IMR-90 (cell line): Measurements from ENCODE around the gene POLR1C. TPM values are rescaled to one million over a fixed set of nuclear protein-coding genes. Genes with fewer than 3 reads are reported as not detected.

Source experiments
- ATAC-seq: fragments of 200-7000 bp; cut with Tn5 transposase; 2 replicates; pipeline ENCODE4 v1.9.1; 2020; ENCODE audit warnings: low read depth, mild to moderate bottlenecking, moderate library complexity
- BruUV-seq: library from RNA; stranded (reverse); fragments of 400-500 nt; replicated peaks from 2 replicates; lab custom pipeline; 2021; lab: Mats Ljungman, UMichigan
- CTCF ChIA-PET: fragments of 300-600 bp; formaldehyde crosslinking; extraction: SDS; loops from one replicate; lab custom pipeline; 2021; ENCODE audit warnings: antibody characterized with exemption; lab: Yijun Ruan, JAX
- POLR2A ChIA-PET: fragments of 300-600 bp; sonication (Branson Sonifier 250); formaldehyde crosslinking; loops from one replicate; lab custom pipeline; 2022; ENCODE audit warnings: antibody characterized with exemption; ENCODE audit not compliant: unreplicated experiment; lab: Charles Lee
- DNase-seq: peaks from one replicate; pipeline ENCODE4 v3.0.0; 2013
- H2AFZ ChIP-seq: replicated peaks from 2 replicates; pipeline ENCODE3; 2013; ENCODE audit warnings: low read length, mild to moderate bottlenecking; ENCODE audit not compliant: poor library complexity
- H2AK5ac ChIP-seq: 2 replicates; pipeline ENCODE4 v1.6.1; 2013; ENCODE audit warnings: low read depth, low read length, inconsistent platforms
- H2AK9ac ChIP-seq: replicated peaks from 2 replicates; pipeline ENCODE3; 2013; ENCODE audit warnings: mild to moderate bottlenecking, low read depth, low read length, moderate library complexity; ENCODE audit not compliant: poor library complexity
- H2BK120ac ChIP-seq: 2 replicates; pipeline ENCODE4 v1.6.1; 2013; ENCODE audit warnings: low read depth, low read length, inconsistent platforms
- H2BK15ac ChIP-seq: 3 replicates; pipeline ENCODE4 v1.6.1; 2013; ENCODE audit warnings: low read depth, low read length, inconsistent platforms
- H2BK20ac ChIP-seq: 2 replicates; pipeline ENCODE4 v1.6.1; 2013; ENCODE audit warnings: low read depth, mild to moderate bottlenecking, inconsistent platforms, low read length, moderate library complexity
- H2BK5ac ChIP-seq: 2 replicates; pipeline ENCODE4 v1.6.1; 2013; ENCODE audit warnings: mild to moderate bottlenecking, low read depth, low read length, inconsistent platforms; ENCODE audit not compliant: poor library complexity, severe bottlenecking
- H3K14ac ChIP-seq: replicated peaks from 2 replicates; pipeline ENCODE4 v1.6.1; 2013; ENCODE audit warnings: low read depth, low read length, inconsistent platforms
- H3K18ac ChIP-seq: 2 replicates; pipeline ENCODE4 v1.6.1; 2013; ENCODE audit warnings: low read depth, low read length, control low read depth
- H3K23ac ChIP-seq: 2 replicates; pipeline ENCODE4 v1.6.1; 2013; ENCODE audit warnings: low read depth, low read length, inconsistent platforms
- H3K27ac ChIP-seq: 2 replicates; pipeline ENCODE4 v1.5.1; 2013; ENCODE audit warnings: mild to moderate bottlenecking, control low read depth, low read length; ENCODE audit not compliant: insufficient read depth
- H3K27me3 ChIP-seq: 2 replicates; pipeline ENCODE4 v1.6.1; 2013; ENCODE audit warnings: low read length; ENCODE audit not compliant: control insufficient read depth, insufficient read depth
- H3K36me3 ChIP-seq: 2 replicates; pipeline ENCODE4 v1.6.1; 2013; ENCODE audit warnings: low read length, mixed read lengths; ENCODE audit not compliant: control insufficient read depth, insufficient read depth
- H3K4ac ChIP-seq: 2 replicates; pipeline ENCODE4 v1.6.1; 2013; ENCODE audit warnings: low read depth, low read length, inconsistent platforms
- H3K4me1 ChIP-seq: 2 replicates; pipeline ENCODE4 v1.6.1; 2013; ENCODE audit warnings: low read length, mixed read lengths; ENCODE audit not compliant: control insufficient read depth, insufficient read depth
- H3K4me2 ChIP-seq: 2 replicates; pipeline ENCODE4 v1.6.1; 2013; ENCODE audit warnings: low read depth, mild to moderate bottlenecking, control low read depth, low read length, moderate library complexity
- H3K4me3 ChIP-seq: 2 replicates; pipeline ENCODE4 v1.5.1; 2013; ENCODE audit warnings: low read depth, mild to moderate bottlenecking, control low read depth, low read length, moderate library complexity; ENCODE audit not compliant: insufficient read depth
- H3K56ac ChIP-seq: 2 replicates; pipeline ENCODE4 v1.6.1; 2013; ENCODE audit warnings: low read length, inconsistent platforms; ENCODE audit not compliant: insufficient read depth; ENCODE audit errors: extremely low read depth
- H3K79me1 ChIP-seq, 2 experiments: 2 replicates each; pipeline ENCODE4 v1.6.1; 2013; ENCODE audit warnings: low read length in 2 of 2, inconsistent platforms in 1 of 2, low read depth in 1 of 2
- H3K9ac ChIP-seq: 2 replicates; pipeline ENCODE4 v1.6.1; 2013; ENCODE audit warnings: low read depth, low read length, control low read depth
- H3K9me1 ChIP-seq: 2 replicates; pipeline ENCODE4 v1.6.1; 2013; ENCODE audit warnings: low read length, inconsistent platforms; ENCODE audit not compliant: insufficient read depth
- H3K9me3 ChIP-seq: 2 replicates; pipeline ENCODE4 v1.6.1; 2013; ENCODE audit warnings: low read length; ENCODE audit not compliant: control insufficient read depth, insufficient read depth
- H4K20me1 ChIP-seq: 2 replicates; pipeline ENCODE4 v1.6.1; 2013; ENCODE audit warnings: low read length, inconsistent platforms; ENCODE audit not compliant: insufficient read depth
- H4K5ac ChIP-seq: 2 replicates; pipeline ENCODE4 v1.6.1; 2013; ENCODE audit warnings: mild to moderate bottlenecking, low read depth, low read length, control low read depth
- H4K8ac ChIP-seq, 2 experiments: 2 replicates each; pipeline ENCODE4 v1.6.1; 2013; ENCODE audit warnings: low read depth in 2 of 2, low read length in 2 of 2, control low read depth in 1 of 2, inconsistent platforms in 1 of 2
- H4K91ac ChIP-seq: 2 replicates; pipeline ENCODE4 v1.6.1; 2013; ENCODE audit warnings: low read depth, low read length, inconsistent platforms; ENCODE audit not compliant: insufficient read depth
- BHLHE40 ChIP-seq: fragments of 150-350 bp; IDR thresholded peaks from 2 replicates; pipeline ENCODE4 v1.6.1; 2016; ENCODE audit warnings: mild to moderate bottlenecking, low read depth, low read length
- CEBPB ChIP-seq: IDR thresholded peaks from 2 replicates; pipeline ENCODE4 v1.6.1; 2012; ENCODE audit warnings: low read depth, low read length, improper control_type of control experiment
- CHD1 ChIP-seq: IDR thresholded peaks from 2 replicates; pipeline ENCODE4 v1.6.1; 2012; ENCODE audit warnings: low read depth, low read length, improper control_type of control experiment
- FOS ChIP-seq: fragments of 150-350 bp; IDR thresholded peaks from 2 replicates; pipeline ENCODE4 v1.6.1; 2016; ENCODE audit warnings: low read depth, low read length
- MAFK ChIP-seq: IDR thresholded peaks from 2 replicates; pipeline ENCODE4 v1.6.1; 2012; ENCODE audit warnings: low read depth, low read length, improper control_type of control experiment
- MAZ ChIP-seq: IDR thresholded peaks from 2 replicates; pipeline ENCODE4 v1.6.1; 2012; ENCODE audit warnings: low read depth, mild to moderate bottlenecking, low read length, improper control_type of control experiment, moderate library complexity, borderline replicate concordance
- MXI1 ChIP-seq: IDR thresholded peaks from 2 replicates; pipeline ENCODE4 v1.6.1; 2012; ENCODE audit warnings: low read depth, mild to moderate bottlenecking, low read length, moderate library complexity, borderline replicate concordance
- NFE2L2 ChIP-seq: fragments of 150-350 bp; IDR thresholded peaks from 2 replicates; pipeline ENCODE4 v1.6.1; 2016; ENCODE audit warnings: low read depth, mild to moderate bottlenecking, low read length
- POLR2A ChIP-seq: IDR thresholded peaks from 2 replicates; pipeline ENCODE4 v1.6.1; 2012; ENCODE audit warnings: mild to moderate bottlenecking, low read depth, low read length
- RAD21 ChIP-seq: IDR thresholded peaks from 2 replicates; pipeline ENCODE4 v1.6.1; 2012; ENCODE audit warnings: low read length, improper control_type of control experiment
- RCOR1 ChIP-seq: IDR thresholded peaks from 2 replicates; pipeline ENCODE4 v1.6.1; 2012; ENCODE audit warnings: mild to moderate bottlenecking, low read length, improper control_type of control experiment; ENCODE audit not compliant: insufficient replicate concordance
- RFX5 ChIP-seq: IDR thresholded peaks from 2 replicates; pipeline ENCODE4 v1.8.0; 2012; ENCODE audit warnings: low read depth, mild to moderate bottlenecking, low read length, moderate library complexity
- SMC3 ChIP-seq: fragments of 150-350 bp; IDR thresholded peaks from 2 replicates; pipeline ENCODE4 v1.6.1; 2016; ENCODE audit warnings: low read depth, mild to moderate bottlenecking, antibody characterized with exemption, low read length, moderate library complexity
- USF2 ChIP-seq: fragments of 150-350 bp; IDR thresholded peaks from 2 replicates; pipeline ENCODE4 v1.6.1; 2017; ENCODE audit warnings: mild to moderate bottlenecking, antibody characterized with exemption, low read length, low read depth
- WGBS, 2 experiments: methylation state at CpG; one replicate each; pipeline versions ENCODE4 v1.1.5 to v1.1.7; 2013; ENCODE audit warnings: missing lambda C conversion rate in 2 of 2; ENCODE audit not compliant: insufficient read length in 1 of 2; ENCODE audit errors: extremely low coverage in 2 of 2; 5-methylcytosine and 5-hydroxymethylcytosine counted together
- dilution Hi-C: fragments of 300-500 bp; cut with HindIII; formaldehyde crosslinking; loops from one replicate; pipeline ENCODE4 v1.14.3; 2018; ENCODE audit warnings: low sequenced_read_pairs; ENCODE audit not compliant: unreplicated experiment
- in situ Hi-C: fragments of 300-500 bp; cut with MboI; formaldehyde crosslinking; loops from 3 replicates; pipeline ENCODE4 v1.14.3; 2019; ENCODE audit warnings: low sequenced_read_pairs, inconsistent platforms, mixed read lengths
- intact Hi-C: fragments of 100-400 bp; cut with micrococcal nuclease; formaldehyde crosslinking; loops from 2 replicates; pipeline ENCODE4 v1.10.0; 2022
- polyA plus RNA-seq, 3 experiments: library from polyadenylated mRNA; depleted of rRNA; stranded (reverse); fragments of >200 nt; gene quantifications; 2 replicates each; pipeline ENCODE4 v1.2.3, GENCODE V29; 2012; ENCODE audit warnings: low replicate concordance in 1 of 3
- total RNA-seq: library from RNA; depleted of rRNA; stranded (reverse); fragments of >200 nt; gene quantifications from 2 replicates; pipeline ENCODE4 v1.2.3, GENCODE V29; 2012
- TF ChIP-seq, protein P1 (sequence below): fragments of 150-350 bp; IDR thresholded peaks from 2 replicates; pipeline ENCODE4 v1.6.1; 2016; ENCODE audit warnings: low read depth, mild to moderate bottlenecking, low read length, moderate library complexity, borderline replicate concordance
- TF ChIP-seq, protein P2 (sequence below): conservative IDR thresholded peaks from 2 replicates; pipeline ENCODE4 v1.5.1; 2012; ENCODE audit warnings: mild to moderate bottlenecking, low read depth, low read length, improper control_type of control experiment

Gene POLR1C
- total and polyA plus RNA-seq, 2 of the 4 experiments (the other 2 are of a cell fraction) = 46.1 to 72.6 TPM

DNA sequence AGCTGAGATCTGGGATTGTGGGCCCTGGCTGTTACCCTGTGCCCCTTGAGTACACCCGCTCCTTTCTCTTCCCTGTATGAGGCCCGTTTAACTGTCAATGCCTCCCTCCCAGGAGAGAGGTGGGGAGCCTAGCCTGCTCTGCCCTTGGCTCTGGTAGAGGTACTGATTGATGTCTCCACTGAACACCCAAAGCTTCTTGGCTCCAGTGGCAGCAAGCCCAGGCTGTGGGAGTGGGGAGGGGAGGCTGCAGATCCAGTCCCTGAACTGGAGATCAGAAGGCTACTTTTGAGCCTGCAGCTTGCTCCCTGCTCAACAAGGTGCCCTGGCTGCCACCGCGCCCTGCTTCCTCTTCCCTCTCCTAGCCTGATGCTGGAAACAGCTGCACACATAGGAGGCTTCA is 14.2 kb upstream of the POLR1C start:
- H2BK5ac ChIP-seq = no peak overlapping the region
- no peak overlapping the region for H3K4me3 ChIP-seq
- dilution Hi-C loops (no loop called here), in situ Hi-C loops (no loop called here), intact Hi-C loops (no loop called here)
- H3K27me3 ChIP-seq = no peaks in the 10 kb centered on the region
- H3K36me3 ChIP-seq = peaks cover 64% of the 10 kb centered on the region
- H4K8ac ChIP-seq = no peak overlapping the region
- no peak overlapping the region for H3K23ac ChIP-seq
- CTCF ChIA-PET = no interaction called here
- no peaks in the 10 kb centered on the region for H3K9me1 ChIP-seq
- no CpG with 5 or more reads among the region's 4 CpGs for WGBS, 2 experiments
- H2AK9ac ChIP-seq = no peak overlapping the region
- H3K14ac ChIP-seq = no peak overlapping the region
- H3K79me1 ChIP-seq = peaks cover 6 to 7% of the 10 kb centered on the region in 2 experiments; a peak in 1 of 4 replicates
- H4K5ac ChIP-seq = no peak overlapping the region
- H3K27ac ChIP-seq = no peak overlapping the region
- H3K56ac ChIP-seq = no peak overlapping the region
- TF ChIP-seq SMC3 (no peak), CEBPB (no peak), RCOR1 (no peak), MAFK (no peak), FOS (no peak), MAZ (no peak), MXI1 (no peak), USF2 (no peak), POLR2A (no peak), CHD1 (no peak), BHLHE40 (no peak), RAD21 (no peak), NFE2L2 (no peak), RFX5 (no peak)
- TF ChIP-seq, protein P1, sequence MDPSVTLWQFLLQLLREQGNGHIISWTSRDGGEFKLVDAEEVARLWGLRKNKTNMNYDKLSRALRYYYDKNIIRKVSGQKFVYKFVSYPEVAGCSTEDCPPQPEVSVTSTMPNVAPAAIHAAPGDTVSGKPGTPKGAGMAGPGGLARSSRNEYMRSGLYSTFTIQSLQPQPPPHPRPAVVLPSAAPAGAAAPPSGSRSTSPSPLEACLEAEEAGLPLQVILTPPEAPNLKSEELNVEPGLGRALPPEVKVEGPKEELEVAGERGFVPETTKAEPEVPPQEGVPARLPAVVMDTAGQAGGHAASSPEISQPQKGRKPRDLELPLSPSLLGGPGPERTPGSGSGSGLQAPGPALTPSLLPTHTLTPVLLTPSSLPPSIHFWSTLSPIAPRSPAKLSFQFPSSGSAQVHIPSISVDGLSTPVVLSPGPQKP = no peak
- TF ChIP-seq, protein P2, sequence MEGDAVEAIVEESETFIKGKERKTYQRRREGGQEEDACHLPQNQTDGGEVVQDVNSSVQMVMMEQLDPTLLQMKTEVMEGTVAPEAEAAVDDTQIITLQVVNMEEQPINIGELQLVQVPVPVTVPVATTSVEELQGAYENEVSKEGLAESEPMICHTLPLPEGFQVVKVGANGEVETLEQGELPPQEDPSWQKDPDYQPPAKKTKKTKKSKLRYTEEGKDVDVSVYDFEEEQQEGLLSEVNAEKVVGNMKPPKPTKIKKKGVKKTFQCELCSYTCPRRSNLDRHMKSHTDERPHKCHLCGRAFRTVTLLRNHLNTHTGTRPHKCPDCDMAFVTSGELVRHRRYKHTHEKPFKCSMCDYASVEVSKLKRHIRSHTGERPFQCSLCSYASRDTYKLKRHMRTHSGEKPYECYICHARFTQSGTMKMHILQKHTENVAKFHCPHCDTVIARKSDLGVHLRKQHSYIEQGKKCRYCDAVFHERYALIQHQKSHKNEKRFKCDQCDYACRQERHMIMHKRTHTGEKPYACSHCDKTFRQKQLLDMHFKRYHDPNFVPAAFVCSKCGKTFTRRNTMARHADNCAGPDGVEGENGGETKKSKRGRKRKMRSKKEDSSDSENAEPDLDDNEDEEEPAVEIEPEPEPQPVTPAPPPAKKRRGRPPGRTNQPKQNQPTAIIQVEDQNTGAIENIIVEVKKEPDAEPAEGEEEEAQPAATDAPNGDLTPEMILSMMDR = no peak
- no peak overlapping the region for H3K4ac ChIP-seq
- 0 out of 2 replicates have a peak, but pooled peaks cover 3% of the 10 kb centered on the region for H4K20me1 ChIP-seq
- DNase-seq (no peak), ATAC-seq (no peak)
- no peak overlapping the region for H3K9ac ChIP-seq
- POLR2A ChIA-PET = no interaction called here
- H3K4me1 ChIP-seq = no peaks in the 10 kb centered on the region
- no peak overlapping the region for H2BK15ac ChIP-seq
- no peak overlapping the region for H2AK5ac ChIP-seq
- H3K4me2 ChIP-seq = no peak overlapping the region
- no peak overlapping the region for H3K18ac ChIP-seq
- no peak overlapping the region for H4K91ac ChIP-seq
- H2AFZ ChIP-seq = no peak overlapping the region
- no peak overlapping the region for H2BK120ac ChIP-seq
- no TSS peak for BruUV-seq
- no peaks in the 10 kb centered on the region for H3K9me3 ChIP-seq
- no peak overlapping the region for H2BK20ac ChIP-seq
